Hepatocyte (in vitro differentiated cells): ENCODE results near the gene RIPK1.

ENCODE experiments used
- EZH2 ChIP-seq: fragments of 200-600 bp; sonication (generic); IDR thresholded peaks from 2 replicates; pipeline ENCODE4 v1.6.1; 2016; ENCODE audit warnings: antibody characterized with exemption, mild to moderate bottlenecking, borderline replicate concordance
- EZH2phosphoT487 ChIP-seq: fragments of 200-600 bp; sonication (generic); IDR thresholded peaks from one replicate; pipeline ENCODE4 v1.6.1; 2018; ENCODE audit warnings: antibody characterized with exemption, mild to moderate bottlenecking, low read depth, moderate library complexity; ENCODE audit not compliant: unreplicated experiment, severe bottlenecking
- TF ChIP-seq, protein P1 (sequence below): fragments of 200-600 bp; sonication (generic); IDR thresholded peaks from 2 replicates; pipeline ENCODE4 v1.5.1; 2016; ENCODE audit warnings: antibody characterized with exemption, mild to moderate bottlenecking; ENCODE audit not compliant: poor library complexity

DNA sequence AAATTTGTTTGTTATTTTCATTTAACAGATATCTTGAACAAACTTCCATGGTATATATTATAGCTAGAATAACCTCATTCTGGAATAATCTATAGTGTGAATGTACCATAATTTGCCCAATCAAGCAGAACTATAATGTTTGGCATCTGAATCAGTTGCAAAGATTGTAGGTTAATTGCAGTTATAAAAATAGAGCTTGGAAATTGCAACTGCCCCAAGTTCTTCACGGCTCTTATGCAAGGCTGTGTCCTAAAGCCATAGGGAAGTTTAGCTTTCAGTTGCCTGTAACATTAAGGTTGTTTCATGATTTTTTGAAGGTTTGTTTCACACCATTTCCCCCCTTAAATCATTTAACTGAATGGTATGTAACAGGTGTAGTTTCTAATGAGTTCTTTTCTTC, 49.2 kb upstream of the RIPK1 start:
- TF ChIP-seq EZH2 (no peak), EZH2phosphoT487 (no peak)
- TF ChIP-seq, protein P1, sequence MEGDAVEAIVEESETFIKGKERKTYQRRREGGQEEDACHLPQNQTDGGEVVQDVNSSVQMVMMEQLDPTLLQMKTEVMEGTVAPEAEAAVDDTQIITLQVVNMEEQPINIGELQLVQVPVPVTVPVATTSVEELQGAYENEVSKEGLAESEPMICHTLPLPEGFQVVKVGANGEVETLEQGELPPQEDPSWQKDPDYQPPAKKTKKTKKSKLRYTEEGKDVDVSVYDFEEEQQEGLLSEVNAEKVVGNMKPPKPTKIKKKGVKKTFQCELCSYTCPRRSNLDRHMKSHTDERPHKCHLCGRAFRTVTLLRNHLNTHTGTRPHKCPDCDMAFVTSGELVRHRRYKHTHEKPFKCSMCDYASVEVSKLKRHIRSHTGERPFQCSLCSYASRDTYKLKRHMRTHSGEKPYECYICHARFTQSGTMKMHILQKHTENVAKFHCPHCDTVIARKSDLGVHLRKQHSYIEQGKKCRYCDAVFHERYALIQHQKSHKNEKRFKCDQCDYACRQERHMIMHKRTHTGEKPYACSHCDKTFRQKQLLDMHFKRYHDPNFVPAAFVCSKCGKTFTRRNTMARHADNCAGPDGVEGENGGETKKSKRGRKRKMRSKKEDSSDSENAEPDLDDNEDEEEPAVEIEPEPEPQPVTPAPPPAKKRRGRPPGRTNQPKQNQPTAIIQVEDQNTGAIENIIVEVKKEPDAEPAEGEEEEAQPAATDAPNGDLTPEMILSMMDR, result no peak
